ENCODE data around the gene NTN1.
"Not testable (repeated sequence)": the region's sequence is repeated elsewhere in the genome, so short reads cannot be mapped to it uniquely, and the experiment has no call there.

Gene NTN1

GRCh38 chr17:9254841-9255240, 233.5 kb downstream of the NTN1 start:
- no peaks in the 10 kb centered on the region for H3K27me3 ChIP-seq (ENCODE audit: control insufficient read depth, insufficient read depth, low read length)
- H3K36me3 ChIP-seq (ENCODE audit: control insufficient read depth, insufficient read depth, low read length): no peaks in the 10 kb centered on the region

DNA sequence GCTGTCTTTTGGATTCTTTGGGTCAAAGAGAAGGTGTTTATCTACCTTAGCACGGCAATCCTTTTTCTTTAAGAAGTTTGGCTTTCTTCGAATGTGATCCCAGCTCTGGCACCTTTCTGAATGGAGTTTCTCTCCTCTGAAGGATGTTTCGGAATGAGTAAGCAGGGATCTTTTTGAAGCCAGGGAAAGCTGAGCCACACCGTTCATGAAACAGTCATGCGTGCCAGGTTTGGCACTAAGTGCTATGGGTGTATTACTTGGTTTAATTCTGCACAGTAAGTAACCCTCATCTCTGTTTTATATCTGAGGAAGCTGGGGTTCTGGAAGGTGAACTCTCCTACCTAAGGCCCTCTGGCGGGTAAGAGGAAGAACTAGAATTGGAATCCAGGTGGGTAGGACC, 234.5 kb downstream of the NTN1 start:
- Histone ChIP-seq H3K4me3 (ENCODE audit: low read length) (no peak overlapping the region), H3K36me3 (ENCODE audit: control insufficient read depth, insufficient read depth, low read length) (no peaks in the 10 kb centered on the region), H3K9ac (ENCODE audit: low read length) (no peak overlapping the region), H3K9me3 (ENCODE audit: control insufficient read depth, low read length) (no peaks in the 10 kb centered on the region), H3K27me3 (ENCODE audit: control insufficient read depth, insufficient read depth, low read length) (no peaks in the 10 kb centered on the region), H3K4me1 (ENCODE audit: control insufficient read depth, insufficient read depth, low read length) (peaks cover 17% of the 10 kb centered on the region)

More at GRCh38 chr17:9254841-9255240, 233.5 kb downstream of the NTN1 start:
- H3K9ac ChIP-seq (ENCODE audit: low read length): no peak overlapping the region
- H3K4me1 ChIP-seq (ENCODE audit: control insufficient read depth, insufficient read depth, low read length): peaks cover 17% of the 10 kb centered on the region
- no peak overlapping the region for H3K4me3 ChIP-seq (ENCODE audit: low read length)
- no peaks in the 10 kb centered on the region for H3K9me3 ChIP-seq (ENCODE audit: control insufficient read depth, low read length)

GRCh38 chr17:9256361-9256750, 235.0 kb downstream of the NTN1 start:
- Histone ChIP-seq H3K9ac (ENCODE audit: low read length) (no peak overlapping the region), H3K9me3 (ENCODE audit: control insufficient read depth, low read length) (no peaks in the 10 kb centered on the region), H3K4me1 (ENCODE audit: control insufficient read depth, insufficient read depth, low read length) (peaks cover 17% of the 10 kb centered on the region)

DNA sequence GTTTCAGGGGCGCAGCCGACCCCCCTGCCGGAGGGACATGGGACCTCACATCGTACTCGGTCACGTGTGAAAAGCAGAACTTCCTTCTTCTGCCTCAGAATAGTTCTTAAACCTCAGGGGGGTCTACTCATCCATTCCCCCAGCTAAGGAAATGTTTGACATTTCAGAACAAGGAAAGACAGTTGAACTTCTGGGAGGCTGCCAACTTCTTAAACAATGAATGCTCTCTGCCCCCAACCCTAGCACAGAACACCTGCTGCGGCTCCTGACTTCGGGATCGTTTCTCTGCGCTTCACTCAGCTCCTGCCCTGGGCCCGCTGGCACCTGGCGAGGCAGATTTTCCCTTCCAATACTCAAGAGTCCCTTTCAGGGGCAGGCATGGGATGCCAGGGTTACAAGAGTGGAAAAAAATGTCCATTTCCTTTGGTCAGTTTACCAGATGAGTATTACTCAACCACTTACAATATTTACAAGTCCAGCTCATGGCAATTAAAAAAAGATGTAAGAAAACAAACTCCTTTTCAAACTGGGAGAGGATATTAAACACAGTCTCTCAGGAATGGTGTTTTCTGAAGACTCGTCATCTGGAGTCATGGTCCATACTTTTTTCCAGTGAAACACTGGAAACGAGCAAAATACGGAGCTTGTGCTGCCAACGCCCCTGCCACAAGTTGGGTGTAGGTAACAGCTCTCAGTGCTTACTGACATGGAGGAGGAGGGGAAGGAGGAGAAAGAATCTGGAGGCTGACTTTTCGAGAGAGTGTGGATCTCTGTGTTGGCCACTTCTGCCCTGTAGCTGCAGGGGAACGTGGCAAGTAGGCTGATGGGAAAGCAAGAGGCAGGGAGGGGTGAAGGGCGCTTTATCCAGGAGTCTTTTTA, 235.7 kb downstream of the NTN1 start:
- Histone ChIP-seq H3K27me3 (ENCODE audit: control insufficient read depth, insufficient read depth, low read length) (no peaks in the 10 kb centered on the region), H3K9me3 (ENCODE audit: control insufficient read depth, low read length) (no peaks in the 10 kb centered on the region), H3K4me3 (ENCODE audit: low read length) (no peak overlapping the region), H3K9ac (ENCODE audit: low read length) (no peak overlapping the region), H3K36me3 (ENCODE audit: control insufficient read depth, insufficient read depth, low read length) (no peaks in the 10 kb centered on the region), H3K4me1 (ENCODE audit: control insufficient read depth, insufficient read depth, low read length) (peaks cover 17% of the 10 kb centered on the region)

More at GRCh38 chr17:9256361-9256750, 235.0 kb downstream of the NTN1 start:
- Histone ChIP-seq H3K4me3 (ENCODE audit: low read length) (no peak overlapping the region), H3K36me3 (ENCODE audit: control insufficient read depth, insufficient read depth, low read length) (no peaks in the 10 kb centered on the region), H3K27me3 (ENCODE audit: control insufficient read depth, insufficient read depth, low read length) (no peaks in the 10 kb centered on the region)

GRCh38 chr17:9257630-9257965, 236.3 kb downstream of the NTN1 start:
- peaks cover 17% of the 10 kb centered on the region for H3K4me1 ChIP-seq (ENCODE audit: control insufficient read depth, insufficient read depth, low read length)

GRCh38 chr17:9258115-9259015, 237.1 kb downstream of the NTN1 start:
- Histone ChIP-seq H3K27me3 (ENCODE audit: control insufficient read depth, insufficient read depth, low read length) (no peaks in the 10 kb centered on the region), H3K4me1 (ENCODE audit: control insufficient read depth, insufficient read depth, low read length) (peaks cover 17% of the 10 kb centered on the region), H3K9me3 (ENCODE audit: control insufficient read depth, low read length) (no peaks in the 10 kb centered on the region), H3K36me3 (ENCODE audit: control insufficient read depth, insufficient read depth, low read length) (no peaks in the 10 kb centered on the region), H3K4me3 (ENCODE audit: low read length) (no peak overlapping the region), H3K9ac (ENCODE audit: low read length) (no peak overlapping the region)

More at GRCh38 chr17:9257630-9257965, 236.3 kb downstream of the NTN1 start:
- not testable (repeated sequence) for H3K27me3 ChIP-seq (ENCODE audit: control insufficient read depth, insufficient read depth, low read length); H3K4me3 ChIP-seq (ENCODE audit: low read length); H3K36me3 ChIP-seq (ENCODE audit: control insufficient read depth, insufficient read depth, low read length); H3K9ac ChIP-seq (ENCODE audit: low read length); H3K9me3 ChIP-seq (ENCODE audit: control insufficient read depth, low read length)

- Histone ChIP-seq H3K9ac (ENCODE audit: low read length) (no peak overlapping the region), H3K36me3 (ENCODE audit: control insufficient read depth, insufficient read depth, low read length) (no peaks in the 10 kb centered on the region), H3K27me3 (ENCODE audit: control insufficient read depth, insufficient read depth, low read length) (no peaks in the 10 kb centered on the region), H3K4me1 (ENCODE audit: control insufficient read depth, insufficient read depth, low read length) (peaks cover 17% of the 10 kb centered on the region), H3K4me3 (ENCODE audit: low read length) (no peak overlapping the region), H3K9me3 (ENCODE audit: control insufficient read depth, low read length) (no peaks in the 10 kb centered on the region)
Measured at GRCh38 chr17:9259419-9259818, 238.1 kb downstream of the NTN1 start.

DNA sequence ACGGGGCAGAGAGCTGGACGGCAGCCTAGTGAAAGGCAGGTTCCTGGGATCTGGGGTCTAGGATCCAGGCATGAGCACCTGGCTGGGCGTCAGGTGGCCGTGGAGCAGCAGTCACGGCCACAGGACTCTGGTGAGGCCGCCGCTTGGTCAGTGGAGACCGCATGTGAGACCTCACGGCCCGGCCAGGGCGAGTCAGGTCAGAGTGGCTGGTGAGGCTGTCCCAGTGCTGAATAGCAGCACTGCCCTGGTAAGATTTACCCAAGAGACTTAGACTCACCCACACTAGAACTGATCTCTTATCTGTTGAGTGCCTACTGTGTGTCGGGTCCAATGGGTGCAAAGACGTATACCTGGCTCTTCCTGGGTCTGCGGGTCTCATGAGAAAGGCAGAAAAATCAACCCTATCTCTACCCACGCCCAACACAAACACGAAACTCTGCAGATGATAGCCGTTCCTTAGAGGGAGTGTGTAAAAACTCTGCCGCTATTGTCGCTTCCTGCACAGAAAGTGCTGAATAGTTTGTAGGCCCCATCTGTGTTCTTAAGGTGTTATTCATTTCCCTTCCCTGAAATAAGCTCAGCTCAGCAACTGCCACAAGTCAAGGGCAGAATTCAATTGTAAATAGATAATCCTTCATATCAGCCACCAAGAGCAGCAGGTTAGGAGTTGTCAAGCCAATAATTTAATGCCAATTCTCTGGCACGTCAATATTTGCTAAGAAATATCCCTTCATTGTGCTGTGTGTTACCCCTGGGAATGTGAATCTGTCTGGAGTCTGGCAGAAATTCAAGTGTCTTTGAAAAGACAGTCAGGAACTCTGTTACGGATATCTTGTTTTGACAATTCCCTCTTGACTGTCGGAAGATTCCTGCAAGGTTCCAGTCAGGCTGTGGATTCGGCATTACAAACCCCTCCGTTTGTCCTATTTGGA, 240.0 kb downstream of the NTN1 start:
- no peak overlapping the region for H3K4me3 ChIP-seq (ENCODE audit: low read length)
- no peaks in the 10 kb centered on the region for H3K27me3 ChIP-seq (ENCODE audit: control insufficient read depth, insufficient read depth, low read length)
- H3K9me3 ChIP-seq (ENCODE audit: control insufficient read depth, low read length): no peaks in the 10 kb centered on the region
- H3K36me3 ChIP-seq (ENCODE audit: control insufficient read depth, insufficient read depth, low read length): no peaks in the 10 kb centered on the region
- peaks cover 17% of the 10 kb centered on the region for H3K4me1 ChIP-seq (ENCODE audit: control insufficient read depth, insufficient read depth, low read length)
- no peak overlapping the region for H3K9ac ChIP-seq (ENCODE audit: low read length)

DNA sequence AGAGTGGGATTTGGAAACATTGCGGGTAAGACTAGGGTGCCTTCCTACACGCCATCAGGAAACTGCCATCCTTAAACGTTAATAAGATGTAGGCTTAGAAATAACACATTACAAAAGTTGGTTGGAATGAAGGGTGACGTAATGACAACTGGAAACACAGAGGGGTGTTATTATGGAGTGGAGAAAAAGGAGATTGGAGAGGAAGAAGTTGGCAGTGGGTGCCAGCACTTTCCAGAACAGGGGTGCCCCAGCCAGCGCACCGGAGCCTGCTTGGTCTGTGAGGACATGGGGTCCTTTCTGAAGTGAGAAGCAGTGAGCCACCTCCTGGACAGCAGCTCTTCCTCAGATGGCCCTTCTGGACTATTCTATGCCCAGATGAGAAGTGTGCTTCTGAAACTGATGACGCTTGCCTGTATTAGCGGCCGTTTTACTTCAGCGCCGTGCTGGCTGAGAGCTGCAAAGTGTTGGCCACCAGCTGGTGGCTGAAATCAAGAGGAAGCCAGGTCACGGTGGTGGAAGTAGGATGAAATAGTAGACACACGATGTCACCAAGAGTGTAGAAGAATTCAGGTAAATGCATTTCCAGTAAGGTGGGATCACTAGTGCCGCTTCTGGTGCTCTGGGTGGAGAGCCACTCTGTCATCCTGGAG, 244.8 kb downstream of the NTN1 start:
- H3K9ac ChIP-seq (ENCODE audit: low read length): no peak overlapping the region
- H3K4me1 ChIP-seq (ENCODE audit: control insufficient read depth, insufficient read depth, low read length): no peaks in the 10 kb centered on the region
- H3K36me3 ChIP-seq (ENCODE audit: control insufficient read depth, insufficient read depth, low read length): no peaks in the 10 kb centered on the region
- no peaks in the 10 kb centered on the region for H3K27me3 ChIP-seq (ENCODE audit: control insufficient read depth, insufficient read depth, low read length)
- H3K4me3 ChIP-seq (ENCODE audit: low read length): no peak overlapping the region
- H3K9me3 ChIP-seq (ENCODE audit: control insufficient read depth, low read length): no peaks in the 10 kb centered on the region

DNA sequence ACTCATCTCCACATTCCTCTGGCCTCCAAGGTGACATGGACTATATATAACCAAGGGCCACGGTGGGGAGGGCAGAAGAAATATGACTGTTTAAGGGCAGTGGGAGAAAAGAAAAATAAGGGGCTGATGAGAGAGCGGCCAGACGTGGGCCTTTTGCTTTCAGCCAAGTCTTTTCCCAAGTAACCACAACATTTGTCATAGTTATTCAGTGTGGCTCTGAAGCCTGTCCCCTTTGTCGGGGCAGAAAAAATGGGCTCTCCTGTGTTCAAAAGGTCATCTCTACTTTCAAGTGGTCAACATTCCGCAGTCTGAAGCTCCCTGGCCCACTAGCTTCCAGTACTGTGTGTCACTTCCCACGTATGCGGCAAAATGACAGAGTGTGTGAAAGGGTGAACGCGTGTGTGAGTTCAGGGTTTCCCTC, 245.4 kb downstream of the NTN1 start:
- no peaks in the 10 kb centered on the region for H3K36me3 ChIP-seq (ENCODE audit: control insufficient read depth, insufficient read depth, low read length)
- H3K27me3 ChIP-seq (ENCODE audit: control insufficient read depth, insufficient read depth, low read length): no peaks in the 10 kb centered on the region
- no peaks in the 10 kb centered on the region for H3K4me1 ChIP-seq (ENCODE audit: control insufficient read depth, insufficient read depth, low read length)
- H3K4me3 ChIP-seq (ENCODE audit: low read length): no peak overlapping the region
- H3K9ac ChIP-seq (ENCODE audit: low read length): no peak overlapping the region
- H3K9me3 ChIP-seq (ENCODE audit: control insufficient read depth, low read length): no peaks in the 10 kb centered on the region

GRCh38 chr17:9268546-9268945, 247.2 kb downstream of the NTN1 start:
- Histone ChIP-seq H3K4me3 (ENCODE audit: low read length) (no peak overlapping the region), H3K9me3 (ENCODE audit: control insufficient read depth, low read length) (no peaks in the 10 kb centered on the region), H3K27me3 (ENCODE audit: control insufficient read depth, insufficient read depth, low read length) (no peaks in the 10 kb centered on the region), H3K36me3 (ENCODE audit: control insufficient read depth, insufficient read depth, low read length) (no peaks in the 10 kb centered on the region), H3K9ac (ENCODE audit: low read length) (no peak overlapping the region), H3K4me1 (ENCODE audit: control insufficient read depth, insufficient read depth, low read length) (no peaks in the 10 kb centered on the region)

All from mucosa of stomach (tissue), 1 donor.